ENCODE measurements around the gene CNTRL. TPM values are rescaled to one million over a fixed set of nuclear protein-coding genes. Genes with fewer than 3 reads are reported as not detected.

The CNTRL gene
- total RNA-seq, 1 experiment from 2014 or later, result 13.4 TPM

- TF ChIP-seq, protein P1, sequence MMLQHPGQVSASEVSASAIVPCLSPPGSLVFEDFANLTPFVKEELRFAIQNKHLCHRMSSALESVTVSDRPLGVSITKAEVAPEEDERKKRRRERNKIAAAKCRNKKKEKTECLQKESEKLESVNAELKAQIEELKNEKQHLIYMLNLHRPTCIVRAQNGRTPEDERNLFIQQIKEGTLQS (IDR thresholded peaks at IDR 0.05), result no peak
- TF ChIP-seq CBX3 (IDR thresholded peaks at IDR 0.05; ENCODE audit: low read depth) (no peak), ZBTB33 (IDR thresholded peaks at IDR 0.05; ENCODE audit: extremely low read depth, insufficient replicate concordance, low read length) (no peak), EZH2 (IDR thresholded peaks at IDR 0.05) (no peak), EGR1 (IDR thresholded peaks at IDR 0.05; ENCODE audit: low read depth) (no peak)
These were observed 116.5 kb downstream of the CNTRL start (continued) for GRCh38 chr9:121191235-121191634.

- Histone ChIP-seq H3K4me3 (replicated peaks in 1 of 2; ENCODE audit: low read depth in 1 of 2, low read length in 2 of 2) (no peak overlapping the region), H3K27ac (ENCODE audit: low read depth, low read length) (no peak overlapping the region), H2AFZ (ENCODE audit: low read depth, low read length, poor library complexity, severe bottlenecking) (no peak overlapping the region), H3K79me2 (ENCODE audit: insufficient read depth, low read length) (peaks cover 99% of the 10 kb centered on the region), H3K9ac (ENCODE audit: low read length) (no peak overlapping the region), H4K20me1 (ENCODE audit: insufficient read depth) (peaks cover 36% of the 10 kb centered on the region; the same call in 1 of the 2 replicates), H3K4me2 (ENCODE audit: low read length) (no peak overlapping the region), H3K4me1 (ENCODE audit: control insufficient read depth in 1 of 2, insufficient read depth in 2 of 2, low read length in 2 of 2) (no peaks in the 10 kb centered on the region), H3K9me2 (ENCODE audit: insufficient read depth) (no peaks in the 10 kb centered on the region), H3K36me3 (ENCODE audit: control insufficient read depth in 1 of 2, insufficient read depth in 2 of 2, low read length in 2 of 2) (no peaks in the 10 kb centered on the region), H3K9me3 (ENCODE audit: control insufficient read depth in 1 of 2, insufficient read depth in 1 of 2, low read depth in 1 of 2, low read length in 2 of 2) (no peaks in the 10 kb centered on the region), H3K27me3 (ENCODE audit: insufficient read depth, low read length) (no peaks in the 10 kb centered on the region)
- no peak for DNase-seq (ENCODE audit: low read depth, low spot score)
- POLR2A ChIA-PET, result no interaction called here
- no TSS peak for BruUV-seq (replicated peaks)
- ATAC-seq, result no peak
- intact Hi-C loops (cut with micrococcal nuclease), result no loop called here
- RAD21 ChIA-PET (ENCODE audit: low non-redundant PET in 1 of 2, low total read pairs in 2 of 2, uncharacterized antibody in 2 of 2, unreplicated experiment in 2 of 2), result no interaction called here
- CTCF ChIA-PET, result no interaction called here
- TF ChIP-seq SRF (IDR thresholded peaks at IDR 0.05; ENCODE audit: low read depth) (no peak), ZBTB33 (IDR thresholded peaks at IDR 0.05; ENCODE audit: extremely low read depth, insufficient replicate concordance, low read length) (no peak), CEBPB (IDR thresholded peaks at IDR 0.05; ENCODE audit: low read depth) (no peak), YY1 (IDR thresholded peaks at IDR 0.05; ENCODE audit: extremely low read depth, insufficient replicate concordance, low read depth, low read length) (no peak), FOSL1 (IDR thresholded peaks at IDR 0.05; ENCODE audit: low read depth) (no peak), ELF1 (IDR thresholded peaks at IDR 0.05; ENCODE audit: borderline replicate concordance, low read depth) (no peak), JUND (IDR thresholded peaks at IDR 0.05) (no peak), SP1 (IDR thresholded peaks at IDR 0.05; ENCODE audit: low read depth) (no peak), ZFX (IDR thresholded peaks at IDR 0.05) (no peak), EZH2 (IDR thresholded peaks at IDR 0.05) (no peak), EGR1 (IDR thresholded peaks at IDR 0.05; ENCODE audit: low read depth) (no peak), ZNF274 (IDR thresholded peaks at IDR 0.05; ENCODE audit: low read depth, low read length) (no peak), CBX3 (IDR thresholded peaks at IDR 0.05; ENCODE audit: low read depth) (no peak), TCF7L2 (IDR thresholded peaks at IDR 0.05; ENCODE audit: borderline replicate concordance, extremely low read depth, insufficient read depth, insufficient read length) (no peak), SIN3A (IDR thresholded peaks at IDR 0.05; ENCODE audit: low read depth) (no peak), RAD21 (IDR thresholded peaks at IDR 0.05; ENCODE audit: low read depth) (no peak), POLR2A (IDR thresholded peaks at IDR 0.05; ENCODE audit: borderline replicate concordance, extremely low read depth, insufficient read depth, insufficient read length) (no peak), CTCF (IDR thresholded peaks at IDR 0.05 in 2 of 3, conservative IDR thresholded peaks at IDR 0.05 in 1 of 3; ENCODE audit: borderline replicate concordance in 1 of 3, insufficient read depth in 1 of 3, low read depth in 2 of 3, low read length in 2 of 3) (no peak)
- TF ChIP-seq, protein P2, sequence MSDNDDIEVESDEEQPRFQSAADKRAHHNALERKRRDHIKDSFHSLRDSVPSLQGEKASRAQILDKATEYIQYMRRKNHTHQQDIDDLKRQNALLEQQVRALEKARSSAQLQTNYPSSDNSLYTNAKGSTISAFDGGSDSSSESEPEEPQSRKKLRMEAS (IDR thresholded peaks at IDR 0.05), result no peak
These were observed 117.8 kb downstream of the CNTRL start for GRCh38 chr9:121192518-121192917.
